NCI-H1694 treated with DMSO at 0.1 percent for 48 hours (cell line): ENCODE measurements around the gene NFAM1.

Source experiments
- DNase-seq: peaks from one replicate; lab custom pipeline; 2025; lab: John Stamatoyannopoulos, UW

Gene NFAM1, protein sequence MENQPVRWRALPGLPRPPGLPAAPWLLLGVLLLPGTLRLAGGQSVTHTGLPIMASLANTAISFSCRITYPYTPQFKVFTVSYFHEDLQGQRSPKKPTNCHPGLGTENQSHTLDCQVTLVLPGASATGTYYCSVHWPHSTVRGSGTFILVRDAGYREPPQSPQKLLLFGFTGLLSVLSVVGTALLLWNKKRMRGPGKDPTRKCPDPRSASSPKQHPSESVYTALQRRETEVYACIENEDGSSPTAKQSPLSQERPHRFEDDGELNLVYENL

DNA sequence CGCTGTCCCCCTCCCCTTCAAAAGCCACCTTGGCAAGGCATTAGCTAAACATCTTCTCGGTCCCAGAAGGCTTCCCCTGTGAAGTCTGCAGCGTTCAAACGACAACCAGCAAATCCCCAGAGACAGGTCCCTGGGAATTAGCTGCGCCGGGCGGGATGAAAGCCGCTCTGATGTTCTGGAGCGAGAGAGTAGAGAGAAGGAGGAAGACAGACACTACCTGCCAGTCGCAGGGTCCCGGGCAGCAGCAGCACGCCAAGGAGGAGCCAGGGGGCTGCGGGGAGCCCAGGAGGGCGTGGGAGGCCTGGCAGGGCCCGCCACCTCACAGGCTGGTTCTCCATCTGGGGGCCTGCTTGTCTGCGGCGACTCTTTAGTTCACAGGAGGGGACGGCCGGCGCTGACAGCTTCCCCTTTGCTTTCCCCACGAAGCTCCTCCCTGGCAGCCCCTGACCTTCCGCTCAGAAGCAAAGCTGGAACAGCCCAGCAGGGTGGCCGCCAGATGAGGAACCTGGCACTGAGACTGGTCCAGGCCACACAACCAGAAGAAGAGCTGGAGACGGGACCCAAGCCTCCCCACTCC lies at the start of gene NFAM1:
Gene NFAM1, minus strand, starts transcription at position 384 of the 577 bp plus-strand sequence. Its CDS starts 46 bp downstream, at position 338.
- DNase-seq, result peak; percentile 50

DNA sequence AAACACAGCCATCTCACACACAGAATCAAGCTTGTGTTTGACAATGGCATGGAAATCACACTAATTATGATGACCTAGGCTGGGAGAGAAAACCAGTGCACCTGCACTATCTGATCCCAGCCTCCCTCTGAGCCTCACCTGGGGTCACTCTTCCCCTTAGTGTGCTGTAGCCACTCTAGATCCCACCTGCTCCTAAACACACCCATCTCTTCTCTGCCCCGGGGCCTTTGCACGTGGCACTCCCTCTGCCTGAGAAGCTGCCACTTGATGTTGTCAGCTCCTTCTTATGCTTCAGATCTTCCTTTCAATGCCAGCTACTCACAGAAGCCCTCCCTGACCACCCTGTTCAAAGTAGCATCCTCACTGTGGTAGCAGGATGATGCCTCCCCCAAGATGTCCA lies 42.9 kb upstream of the NFAM1 start:
- DNase-seq, result no peak

DNA sequence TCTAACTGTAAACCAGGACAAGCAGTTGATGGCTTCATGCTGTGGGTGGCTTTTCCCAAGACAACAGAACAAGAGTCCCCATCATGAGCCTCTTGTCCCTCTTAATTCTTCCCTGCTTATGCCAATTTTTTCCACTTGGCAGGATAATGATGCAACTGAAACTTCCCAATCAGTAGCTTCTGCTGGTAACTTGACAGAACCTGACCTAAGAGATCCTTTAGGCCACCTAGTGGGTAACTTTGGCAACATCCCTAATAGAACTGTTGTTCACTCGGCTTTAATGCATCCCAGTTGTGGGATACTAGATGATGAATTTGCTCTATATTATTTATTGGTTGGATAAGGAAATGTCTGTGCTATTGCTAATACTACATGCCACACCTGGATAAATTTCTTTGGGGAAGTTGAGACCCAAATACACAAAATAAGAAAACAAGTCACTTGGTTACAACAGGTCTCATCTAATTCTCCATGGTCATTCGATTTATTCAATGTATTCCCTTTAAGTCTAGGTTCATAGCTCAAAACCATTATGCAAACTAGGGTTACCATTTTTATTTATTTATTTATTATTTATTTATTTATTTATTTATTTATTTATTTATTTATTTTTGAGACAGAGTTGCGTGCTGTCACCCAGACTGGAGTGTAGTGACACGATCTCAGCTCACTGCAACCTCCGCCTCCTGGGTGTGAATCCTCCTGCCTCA lies 41.4 kb upstream of the NFAM1 start:
- peak; percentile 63 for DNase-seq

DNA sequence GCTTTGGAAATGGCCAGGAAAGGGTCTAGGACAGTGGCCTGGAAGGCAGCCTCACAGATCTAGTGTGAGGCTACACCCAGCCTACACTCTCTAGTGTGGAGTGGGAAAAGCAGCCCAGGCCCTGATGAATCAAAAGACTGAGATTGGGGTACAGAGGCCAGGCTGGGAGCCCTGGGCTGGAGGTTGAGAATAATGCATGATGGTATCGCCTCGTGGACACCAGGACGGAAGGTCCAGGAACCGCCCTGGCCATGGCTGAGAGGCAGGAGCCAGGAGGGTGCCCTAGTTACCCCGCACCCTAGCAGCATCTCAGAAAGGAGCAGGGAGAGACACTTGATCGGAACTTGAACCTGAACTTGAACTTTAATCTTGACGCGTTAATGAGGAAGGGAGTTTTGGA lies 40.5 kb upstream of the NFAM1 start:
- no peak for DNase-seq

DNA sequence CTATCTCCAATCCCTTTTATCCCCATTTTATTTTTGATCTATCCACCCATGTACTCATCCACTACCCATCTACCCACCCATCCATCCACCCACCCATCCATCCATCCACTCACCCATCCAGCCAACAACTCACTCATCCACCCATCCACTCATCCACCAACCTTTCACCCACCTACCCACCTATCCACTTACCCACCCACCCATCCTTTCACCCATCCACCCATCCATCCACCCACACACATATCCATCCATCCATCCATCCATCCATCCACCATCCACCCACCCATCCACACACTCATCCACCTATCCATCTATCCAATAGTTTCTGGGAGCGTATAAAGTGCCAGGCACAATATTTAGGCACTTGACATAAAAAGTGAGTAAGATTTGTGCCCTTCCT lies 39.2 kb upstream of the NFAM1 start:
- DNase-seq, result no peak

DNA sequence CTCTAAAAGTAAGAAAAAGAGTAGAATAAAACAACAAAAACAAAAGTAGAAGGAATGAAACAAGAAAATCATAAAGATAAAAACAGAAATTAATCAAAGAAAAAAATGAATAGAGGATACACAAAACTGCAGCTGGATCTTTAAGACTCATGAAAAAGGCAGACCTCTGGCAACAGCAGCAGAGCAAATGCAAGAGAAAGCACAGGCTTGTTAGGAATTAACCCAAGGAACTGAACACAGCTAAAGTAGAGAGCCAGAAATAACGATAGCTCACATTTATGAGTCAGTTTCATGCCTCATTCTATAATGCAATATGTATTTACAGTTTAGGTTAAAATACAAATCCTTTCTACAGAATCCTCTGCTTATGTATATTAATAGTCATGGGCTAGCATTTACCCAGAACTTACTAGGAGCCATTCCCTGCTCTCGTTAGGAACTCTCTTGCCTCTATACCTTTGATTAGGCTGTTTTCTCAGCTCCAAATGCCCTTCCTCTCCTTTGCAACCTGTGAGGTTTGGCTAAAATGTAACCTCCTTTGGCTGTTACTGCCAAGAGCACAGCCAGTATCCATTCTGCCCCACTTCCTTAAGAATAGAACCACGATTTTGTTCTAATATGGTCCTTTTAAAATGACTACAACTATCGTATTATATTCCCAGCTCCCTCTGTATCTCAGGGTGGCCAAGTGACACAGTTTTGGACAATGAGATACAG lies 38.3 kb upstream of the NFAM1 start:
- no peak for DNase-seq

DNA sequence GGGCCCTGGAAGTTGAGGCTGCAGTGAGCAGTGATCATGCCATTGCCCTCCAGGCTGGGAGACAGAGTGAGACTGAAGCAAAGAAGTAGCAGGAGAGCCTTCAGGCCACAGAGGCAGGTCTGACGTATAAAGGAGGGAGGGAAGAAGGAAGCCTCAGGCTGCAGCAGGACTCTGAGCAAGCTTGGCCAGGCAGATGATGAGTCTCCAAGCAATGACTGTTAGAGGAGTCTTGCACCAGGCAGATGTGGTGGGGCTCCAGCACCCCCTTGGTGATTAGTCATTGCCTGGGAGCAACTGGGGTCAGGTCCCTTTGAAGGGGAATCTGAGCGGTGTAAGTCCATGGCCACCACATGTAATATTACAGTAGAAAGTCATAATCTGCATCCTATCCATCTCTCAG lies 36.6 kb upstream of the NFAM1 start:
- DNase-seq, result no peak

DNA sequence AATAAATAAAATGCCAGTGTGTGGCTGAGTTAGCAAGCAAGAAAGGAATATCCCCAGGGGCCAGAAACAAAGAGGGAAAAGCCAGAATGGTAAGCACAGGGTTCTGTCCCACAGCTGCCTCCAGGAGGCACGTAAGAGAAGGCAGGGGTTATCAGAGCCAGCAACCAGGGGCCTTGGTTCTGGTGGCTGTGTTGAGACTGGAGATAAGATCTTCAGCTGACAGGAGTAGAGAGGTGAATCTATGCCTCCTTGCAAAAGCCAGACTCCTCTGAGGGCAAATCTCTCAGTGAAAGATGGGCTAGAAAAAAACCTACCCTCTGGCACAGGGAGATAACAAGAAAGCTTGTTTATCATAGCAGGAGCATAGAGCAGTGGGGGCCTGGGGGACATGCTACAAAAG lies 29.8 kb upstream of the NFAM1 start:
- no peak for DNase-seq

DNA sequence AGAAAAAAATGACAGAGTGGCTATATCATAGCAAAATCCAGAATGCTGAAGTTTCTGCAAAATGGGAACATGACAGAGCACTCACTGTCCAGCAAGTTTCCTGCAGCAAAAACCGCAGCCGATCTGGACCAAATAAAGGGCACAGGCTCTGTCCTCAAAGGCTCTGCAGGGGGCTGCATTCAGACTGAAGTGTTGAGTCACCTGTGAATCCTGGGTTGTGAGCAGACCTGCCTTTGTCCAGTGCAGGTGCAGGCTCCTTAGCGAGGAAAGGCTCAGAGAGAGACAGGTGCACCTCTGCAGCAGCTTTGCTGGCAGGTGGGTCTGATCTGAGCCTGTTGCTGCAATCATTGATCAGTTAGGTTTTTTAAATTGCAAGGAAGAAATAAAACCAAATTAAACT lies 29.3 kb upstream of the NFAM1 start:
- no peak for DNase-seq

DNA sequence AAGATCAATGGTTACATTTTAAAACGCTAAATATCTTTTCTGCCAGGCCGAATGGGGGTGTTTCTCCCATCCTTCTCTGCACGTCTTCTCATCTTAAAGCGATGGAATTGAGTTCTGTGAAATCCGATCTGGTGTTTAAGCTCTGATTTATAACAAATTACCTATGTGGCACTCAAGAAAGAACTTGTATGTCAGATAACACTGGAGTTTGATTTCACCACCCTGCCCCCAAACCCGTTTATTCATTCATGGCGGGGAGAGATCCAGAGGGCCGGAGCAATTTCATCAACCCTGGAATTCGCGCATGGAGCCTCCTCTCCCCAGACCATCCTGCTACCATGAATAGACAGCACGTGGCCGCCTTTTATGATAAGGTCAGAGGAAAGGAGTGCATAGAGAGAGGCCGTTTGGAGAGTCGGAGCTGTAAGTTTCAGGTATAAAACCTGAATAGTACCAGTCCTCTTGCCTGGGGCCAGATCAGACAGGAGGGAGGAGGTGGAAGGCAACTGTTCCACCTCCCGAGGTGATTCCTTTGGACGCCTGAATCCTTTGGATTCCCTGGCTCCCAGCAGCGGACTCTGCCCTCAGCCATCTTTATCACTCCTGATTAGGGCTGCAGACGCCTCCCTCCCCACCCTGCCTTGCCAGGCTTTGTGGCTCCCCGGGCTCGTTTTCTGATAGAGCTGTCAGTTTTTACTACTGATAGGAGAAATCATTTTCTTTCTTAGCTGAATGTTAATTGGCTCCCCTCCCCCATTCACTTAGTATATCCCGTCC lies 27.3 kb upstream of the NFAM1 start:
- no peak for DNase-seq

DNA sequence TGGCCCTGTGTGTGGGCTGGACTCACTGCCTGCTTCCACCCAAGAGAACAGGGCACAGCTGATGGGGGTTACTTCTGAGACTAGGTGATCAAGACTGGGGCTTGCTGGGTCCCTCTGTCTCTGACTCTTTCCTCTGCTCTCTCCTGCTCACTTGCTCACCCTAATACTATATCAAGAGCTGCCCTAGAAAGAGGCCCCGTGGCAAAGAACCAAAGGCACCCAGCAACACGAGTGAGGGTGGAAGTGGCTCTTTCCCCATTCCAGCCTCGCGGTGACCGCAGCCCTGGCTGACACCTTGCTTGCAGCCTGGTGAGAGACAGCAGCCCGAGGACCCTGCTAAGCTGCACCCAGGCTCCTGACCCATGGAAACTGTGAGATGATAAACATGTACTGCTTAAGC lies 20.7 kb upstream of the NFAM1 start:
- no peak for DNase-seq

DNA sequence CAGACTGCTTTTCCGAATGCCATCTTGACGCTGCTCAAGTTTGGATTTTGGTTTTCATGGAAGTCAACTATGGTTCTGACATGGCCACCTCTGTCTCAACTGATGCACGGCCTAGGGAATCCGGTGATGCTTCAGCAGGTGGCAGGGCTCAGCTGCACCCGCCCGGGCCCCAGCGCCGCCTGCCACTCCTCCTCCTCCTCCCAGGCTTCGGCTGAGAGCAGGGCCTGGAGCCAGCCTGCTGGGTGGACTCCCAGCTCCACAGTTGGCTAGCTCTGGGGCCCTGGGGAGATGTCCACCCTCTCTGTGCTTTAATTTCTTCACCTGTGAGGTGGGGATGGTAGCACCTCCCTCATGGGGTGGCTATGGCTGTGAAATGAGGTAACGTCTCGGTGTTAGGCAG lies 20.3 kb upstream of the NFAM1 start:
- no peak for DNase-seq

DNA sequence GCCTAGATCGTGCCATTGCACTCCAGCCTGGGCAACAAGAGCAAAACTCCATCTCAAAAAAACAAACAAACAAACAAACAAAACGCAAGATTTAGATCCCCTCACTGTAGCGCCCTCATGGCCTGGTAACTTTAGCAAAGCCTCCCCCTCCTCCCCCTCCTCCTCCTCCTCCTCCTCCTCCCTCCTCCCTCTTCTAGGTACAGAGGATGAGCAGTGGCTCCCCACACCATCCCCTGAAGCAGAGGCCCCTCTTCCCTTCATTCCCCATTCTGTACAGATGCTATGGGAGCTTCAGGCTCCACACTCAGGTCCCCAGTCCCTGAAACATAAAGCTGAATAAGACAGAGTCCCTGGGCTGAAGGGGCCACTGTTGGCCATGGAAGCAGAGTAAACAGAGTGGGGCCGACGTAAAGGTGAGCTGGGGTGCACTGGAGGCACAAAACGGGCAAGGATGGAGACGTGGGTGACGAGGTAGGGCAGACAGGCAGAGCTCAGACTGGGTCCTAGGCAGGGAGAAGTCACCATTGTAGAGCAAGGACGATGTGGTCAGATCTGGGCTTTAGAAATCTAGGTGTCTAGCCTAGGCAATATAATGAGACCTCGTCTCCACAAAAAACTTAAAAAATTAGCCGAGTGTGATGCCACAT lies 19.4 kb upstream of the NFAM1 start:
- no peak for DNase-seq

DNA sequence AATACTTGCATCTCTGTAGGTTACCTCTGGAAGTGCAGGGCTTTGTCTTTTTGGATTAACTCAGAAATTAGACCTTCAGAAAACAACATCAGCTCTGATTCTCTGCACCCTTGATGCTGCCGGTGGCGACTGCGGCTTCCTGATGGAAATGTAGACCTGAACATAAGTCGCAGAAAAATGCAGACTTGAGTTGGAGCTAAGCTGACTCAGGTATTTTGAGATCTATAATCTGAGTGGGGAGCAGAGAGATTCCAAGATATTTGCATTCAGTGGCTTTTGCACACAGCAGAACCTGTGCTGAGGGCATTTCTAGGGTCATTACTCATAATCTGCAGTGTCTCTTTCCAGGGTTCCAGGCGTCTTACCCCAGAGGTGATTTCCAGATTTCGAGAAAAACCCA lies 18.7 kb upstream of the NFAM1 start:
- DNase-seq, result no peak

DNA sequence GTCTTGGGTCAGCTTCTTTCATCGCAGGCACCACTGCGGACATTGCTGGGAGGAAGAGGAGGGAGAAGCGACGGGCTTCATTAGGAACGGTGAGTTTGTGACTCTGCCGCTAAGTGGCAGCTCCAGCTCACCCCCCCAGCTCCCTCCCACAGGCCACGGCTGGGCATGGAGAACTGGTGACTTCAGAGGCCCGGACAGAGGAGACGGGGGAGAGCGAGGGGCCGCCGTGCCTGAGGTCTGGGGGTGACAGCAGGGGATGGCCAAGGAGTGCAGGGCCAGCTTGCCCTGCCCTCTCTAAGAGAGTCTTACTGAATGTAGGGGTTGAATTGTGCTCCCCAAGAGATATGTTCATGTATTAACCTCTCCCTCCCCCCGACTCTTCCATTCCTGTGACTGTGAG lies 13.9 kb upstream of the NFAM1 start:
- DNase-seq, result no peak

DNA sequence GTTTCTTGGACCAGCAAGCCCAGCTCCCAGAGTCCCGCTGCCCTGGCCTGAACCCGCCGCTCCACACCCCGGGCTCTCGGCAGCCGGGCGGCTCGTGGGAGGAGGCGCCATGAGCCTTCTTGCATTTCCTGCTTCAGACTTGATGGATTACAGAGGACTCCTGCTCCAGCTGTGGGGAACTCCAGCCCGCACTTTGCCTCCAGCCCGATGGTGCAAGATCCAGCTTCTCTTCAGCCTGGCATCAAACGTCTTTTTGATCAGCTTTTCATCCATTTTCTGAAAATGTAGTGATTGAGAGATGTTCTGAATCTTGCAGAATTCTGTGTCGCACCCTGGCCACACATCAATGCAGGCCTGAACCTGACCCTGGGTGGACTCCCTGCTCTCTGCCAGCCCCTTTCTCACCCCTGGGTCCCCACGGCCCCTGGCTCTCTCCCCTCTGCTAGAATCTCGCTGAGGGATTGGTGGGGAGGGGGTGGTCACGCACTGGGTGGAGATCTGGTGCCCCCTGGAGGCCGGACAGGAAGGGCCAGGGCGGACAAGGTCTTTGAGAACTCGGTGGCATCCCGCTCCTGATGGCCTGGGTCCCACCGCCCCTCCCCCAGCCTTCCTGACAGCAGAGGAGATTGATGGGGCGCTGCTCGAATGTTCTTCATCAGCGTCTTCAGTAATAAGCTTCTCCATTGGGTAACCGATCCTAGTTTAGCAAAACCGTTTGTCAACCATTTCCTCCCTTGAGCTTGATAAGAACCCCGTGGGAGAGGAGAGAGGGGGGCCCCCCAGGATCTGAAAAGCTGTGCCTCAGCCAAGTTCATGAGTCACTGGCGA lies 12.1 kb upstream of the NFAM1 start:
- DNase-seq, result peak; percentile 91

DNA sequence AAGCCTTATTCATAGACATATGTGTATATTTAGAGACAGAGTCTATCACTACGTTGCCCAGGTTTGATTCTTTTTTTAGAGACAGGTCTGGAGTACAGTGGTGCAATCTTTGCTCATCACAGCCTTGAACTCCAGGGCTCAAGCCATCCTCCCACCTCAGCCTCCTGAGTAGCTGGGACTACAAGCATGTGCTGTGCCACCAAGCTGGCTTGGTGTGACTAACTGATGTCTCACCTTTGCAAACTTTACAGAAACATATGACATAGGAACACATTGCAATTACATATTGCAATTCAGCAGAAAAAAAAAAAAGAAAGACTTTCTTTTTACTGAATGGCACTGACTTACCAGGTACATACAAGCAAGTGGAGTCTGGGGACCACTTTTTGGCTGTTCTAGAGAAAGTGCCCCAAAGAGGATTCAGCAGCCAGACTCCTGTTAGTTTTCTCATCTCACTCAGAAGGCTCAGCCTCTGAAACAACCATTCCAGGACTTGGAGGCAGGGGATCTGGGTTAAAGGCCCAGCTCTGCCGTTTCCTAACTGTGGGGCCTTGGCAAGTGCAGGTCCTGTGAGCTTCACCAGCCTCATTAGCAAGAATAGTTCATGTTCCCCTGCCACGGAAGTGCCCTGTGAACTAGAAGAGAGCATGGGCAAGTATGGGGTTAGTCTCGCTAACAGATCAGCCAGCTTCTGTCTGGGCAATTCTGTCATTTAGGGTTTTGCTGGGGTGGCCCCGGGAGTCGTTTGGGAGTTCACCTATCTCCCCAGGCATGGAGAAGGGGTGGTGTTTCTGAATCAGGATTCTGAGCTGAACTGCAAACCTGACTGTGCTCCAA lies 11.3 kb upstream of the NFAM1 start:
- no peak for DNase-seq

DNA sequence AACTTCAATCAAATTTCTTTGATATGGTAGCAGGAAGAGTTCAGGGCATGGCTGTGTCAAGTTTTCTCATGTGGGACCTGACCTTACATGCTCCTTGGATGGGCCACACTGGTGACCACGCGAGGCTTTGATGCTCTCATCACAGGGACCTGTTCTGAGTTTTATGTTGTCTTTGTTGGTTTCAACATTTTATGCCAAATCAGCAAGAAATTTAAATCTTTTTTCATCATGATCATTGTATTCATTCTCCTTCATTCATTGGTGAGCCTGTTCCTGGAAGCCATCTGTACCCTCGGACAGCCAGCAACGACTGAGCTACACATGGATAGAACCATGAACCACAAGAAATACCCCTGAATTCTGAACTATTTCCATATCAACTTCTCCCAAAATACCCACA lies 10.5 kb upstream of the NFAM1 start:
- no peak for DNase-seq

DNA sequence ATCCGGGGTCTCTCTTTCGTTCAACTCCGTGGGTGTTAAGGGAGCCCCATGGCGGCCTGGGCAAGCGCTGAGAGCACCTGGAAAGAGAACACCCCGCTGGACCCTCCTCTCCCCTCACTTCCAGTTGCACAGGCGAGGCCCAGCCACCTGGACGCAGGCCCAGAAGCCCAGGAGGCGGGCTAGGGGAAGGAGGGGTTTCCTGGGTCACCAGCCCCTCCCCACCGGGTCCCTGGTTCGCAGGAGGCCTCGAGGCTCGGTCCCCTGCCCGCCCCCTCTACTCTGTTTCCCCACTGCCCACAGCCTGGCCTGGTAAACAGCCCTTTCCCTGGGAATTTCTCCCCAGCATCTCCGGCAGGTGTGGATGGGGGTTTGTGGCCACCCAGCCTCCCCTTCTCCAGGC lies 8.5 kb upstream of the NFAM1 start:
- no peak for DNase-seq
